HEK293T (cell line): ENCODE measurements around the gene TSPAN7.

Experiments used
- CTCF ChIA-PET: fragments of 350-600 bp; formaldehyde crosslinking; extraction: SDS; loops from one replicate; lab custom pipeline; 2021; ENCODE audit warnings: antibody characterized with exemption, inconsistent platforms; lab: Yijun Ruan, JAX
- POLR2A ChIA-PET: fragments of 350-600 bp; formaldehyde crosslinking; extraction: SDS; loops from one replicate; lab custom pipeline; 2020; ENCODE audit warnings: antibody characterized with exemption, inconsistent platforms; lab: Yijun Ruan, JAX
- DNase-seq: peaks from one replicate; pipeline ENCODE4 v3.0.0; 2012; ENCODE audit warnings: mixed read lengths; ENCODE audit errors: extremely low spot score
- ARNT ChIP-seq: fragments of 450-650 bp; IDR thresholded peaks from 2 replicates; pipeline ENCODE4 v1.6.1; 2017; ENCODE audit warnings: mild to moderate bottlenecking
- BHLHE40 ChIP-seq: fragments of 450-650 bp; IDR thresholded peaks from 2 replicates; pipeline ENCODE4 v1.6.1; 2016; ENCODE audit warnings: mild to moderate bottlenecking, moderate library complexity, borderline replicate concordance
- CTBP1 ChIP-seq: fragments of 450-650 bp; IDR thresholded peaks from 2 replicates; pipeline ENCODE4 v1.6.1; 2016; ENCODE audit warnings: borderline replicate concordance
- ELF4 ChIP-seq: fragments of 450-650 bp; IDR thresholded peaks from 2 replicates; pipeline ENCODE4 v1.6.1; 2017; ENCODE audit warnings: antibody characterized with exemption
- FOXA1 ChIP-seq: fragments of 450-650 bp; IDR thresholded peaks from 2 replicates; pipeline ENCODE4 v1.6.1; 2016; ENCODE audit warnings: mild to moderate bottlenecking
- FOXK2 ChIP-seq: fragments of 450-650 bp; IDR thresholded peaks from 2 replicates; pipeline ENCODE4 v1.6.1; 2016; ENCODE audit warnings: mild to moderate bottlenecking
- FOXM1 ChIP-seq: fragments of 450-650 bp; IDR thresholded peaks from 2 replicates; pipeline ENCODE4 v1.6.1; 2017; ENCODE audit warnings: mild to moderate bottlenecking, borderline replicate concordance
- HDGF ChIP-seq: fragments of 450-650 bp; IDR thresholded peaks from 2 replicates; pipeline ENCODE4 v1.6.1; 2017; ENCODE audit warnings: antibody characterized with exemption, borderline replicate concordance
- L3MBTL2 ChIP-seq: fragments of 450-650 bp; conservative IDR thresholded peaks from 2 replicates; pipeline ENCODE4 v1.6.1; 2016; ENCODE audit warnings: mild to moderate bottlenecking
- LEF1 ChIP-seq: fragments of 450-650 bp; IDR thresholded peaks from 2 replicates; pipeline ENCODE4 v1.6.1; 2017; ENCODE audit warnings: mild to moderate bottlenecking, borderline replicate concordance
- NFRKB ChIP-seq: fragments of 450-650 bp; IDR thresholded peaks from 2 replicates; pipeline ENCODE4 v1.6.1; 2016; ENCODE audit warnings: mild to moderate bottlenecking, moderate library complexity
- PKNOX1 ChIP-seq: fragments of 450-650 bp; IDR thresholded peaks from 2 replicates; pipeline ENCODE4 v1.6.1; 2016
- SP1 ChIP-seq: fragments of 450-650 bp; IDR thresholded peaks from 2 replicates; pipeline ENCODE4 v1.6.1; 2017
- SUZ12 ChIP-seq: fragments of 450-650 bp; IDR thresholded peaks from 2 replicates; pipeline ENCODE4 v1.6.1; 2016; ENCODE audit warnings: mild to moderate bottlenecking
- TARDBP ChIP-seq: fragments of 450-650 bp; IDR thresholded peaks from 2 replicates; pipeline ENCODE4 v1.6.1; 2016
- ZNF384 ChIP-seq: fragments of 450-650 bp; IDR thresholded peaks from 2 replicates; pipeline ENCODE4 v1.6.1; 2016

TSPAN7 gene

GRCh38 chrX:38636949-38637819 lies 75.8 kb downstream of the TSPAN7 start:
- DNase-seq = no peak
- ChIA-PET CTCF (interaction anchor here (0.6 kb wide), 1 partner anchor 16 kb away, joined by 3 read pairs; no protein-coding TSS in a partner anchor), POLR2A (no interaction called here)
- no peak for TF ChIP-seq L3MBTL2
- TF ChIP-seq SUZ12 = no peak
- TF ChIP-seq BHLHE40 = no peak
- no peak for TF ChIP-seq NFRKB
- no peak for TF ChIP-seq TARDBP
- no peak for TF ChIP-seq PKNOX1
- no peak for TF ChIP-seq FOXM1
- no peak for TF ChIP-seq CTBP1
- TF ChIP-seq SP1 = no peak
- no peak for TF ChIP-seq FOXA1

GRCh38 chrX:38638952-38639529 lies 77.7 kb downstream of the TSPAN7 start:
- CTCF ChIA-PET = no interaction called here

GRCh38 chrX:38639730-38640129 lies 78.4 kb downstream of the TSPAN7 start:
- no peak for DNase-seq
- ChIA-PET POLR2A (no interaction called here), CTCF (no interaction called here)
- TF ChIP-seq FOXK2 (no peak), L3MBTL2 (0 out of 2 replicates have a peak, but pooled peaks have one; percentile 5)

More at GRCh38 chrX:38638952-38639529, 77.7 kb downstream of the TSPAN7 start:
- POLR2A ChIA-PET = interaction anchor here (1.4 kb wide), 1 partner anchor 80 kb away, joined by 3 read pairs; no protein-coding TSS in a partner anchor
- TF ChIP-seq SUZ12 (no peak), CTBP1 (no peak), ZNF384 (no peak), ELF4 (no peak), ARNT (no peak), FOXA1 (no peak), BHLHE40 (no peak)
- DNase-seq = no peak

GRCh38 chrX:38641197-38641596 lies 79.9 kb downstream of the TSPAN7 start:
- CTCF ChIA-PET = no interaction called here
- TF ChIP-seq LEF1 (no peak), SUZ12 (no peak), FOXK2 (no peak), PKNOX1 (no peak), L3MBTL2 (no peak)
- POLR2A ChIA-PET = interaction anchor here (0.6 kb wide), 1 partner anchor 74 kb away, joined by 3 read pairs; no protein-coding TSS in a partner anchor
- no peak for DNase-seq

- CTCF ChIA-PET = no interaction called here
- POLR2A ChIA-PET = no interaction called here
- DNase-seq = no peak
- no peak for TF ChIP-seq ELF4
- no peak for TF ChIP-seq FOXM1
- TF ChIP-seq HDGF = no peak
- no peak for TF ChIP-seq TARDBP
- TF ChIP-seq BHLHE40 = no peak
- TF ChIP-seq ZNF384 = no peak
- no peak for TF ChIP-seq FOXA1
- no peak for TF ChIP-seq PKNOX1
- no peak for TF ChIP-seq ARNT
Observed at GRCh38 chrX:38643903-38644302, 82.6 kb downstream of the TSPAN7 start.

- TF ChIP-seq SP1 (no peak), ARNT (no peak), FOXM1 (no peak), L3MBTL2 (no peak), SUZ12 (no peak), BHLHE40 (no peak)
- POLR2A ChIA-PET = no interaction called here
- no peak for DNase-seq
- CTCF ChIA-PET = no interaction called here
Observed at GRCh38 chrX:38646129-38646528, 84.8 kb downstream of the TSPAN7 start.

GRCh38 chrX:38649221-38649620 lies 87.9 kb downstream of the TSPAN7 start:
- ChIA-PET CTCF (no interaction called here), POLR2A (no interaction called here)
- TF ChIP-seq BHLHE40 (no peak), HDGF (no peak), CTBP1 (no peak), L3MBTL2 (no peak), PKNOX1 (no peak), FOXK2 (no peak), FOXM1 (no peak), TARDBP (no peak), ZNF384 (no peak), FOXA1 (no peak), NFRKB (no peak), LEF1 (no peak), SP1 (no peak), ELF4 (no peak), ARNT (no peak)
- DNase-seq = no peak
